Dermis blood vessel endothelial cell (primary cell): ENCODE results near the gene PSTPIP2. TPM values are rescaled to one million over a fixed set of nuclear protein-coding genes. Genes with fewer than 3 reads are reported as not detected.
"Not testable (repeated sequence)": the region's sequence is repeated elsewhere in the genome, so short reads cannot be mapped to it uniquely, and the experiment has no call there.

Experiments
- DNase-seq: peaks from one replicate; pipeline ENCODE4 v3.0.0; 2010
- total RNA-seq: library from RNA; depleted of rRNA; stranded (reverse); fragments of >200 nt; gene quantifications from 2 replicates; pipeline ENCODE4 v1.2.3, GENCODE V29; 2014

PSTPIP2 gene
- total RNA-seq, 1 donor from 2014 or later: 0.68 TPM

DNA sequence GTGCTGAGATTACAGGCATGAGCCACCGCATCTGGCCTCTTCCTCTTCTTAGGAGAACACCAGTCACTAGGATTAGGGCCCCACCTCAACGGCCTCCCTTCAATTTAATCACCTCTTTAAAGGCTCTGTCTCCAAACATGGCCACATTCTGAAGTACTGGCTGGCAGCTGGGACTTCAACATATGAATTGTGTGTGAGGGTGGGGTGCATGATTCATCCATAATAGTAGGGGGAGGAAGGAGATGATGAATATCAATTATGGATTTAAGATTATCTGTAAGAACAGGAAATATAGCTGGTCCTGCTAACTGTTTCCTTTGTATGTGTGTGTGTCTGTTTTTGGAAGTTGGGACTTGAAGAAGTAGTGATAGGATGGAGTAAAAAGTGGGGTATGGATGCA lies 90.2 kb downstream of the PSTPIP2 start:
- DNase-seq: peak; percentile 21

DNA sequence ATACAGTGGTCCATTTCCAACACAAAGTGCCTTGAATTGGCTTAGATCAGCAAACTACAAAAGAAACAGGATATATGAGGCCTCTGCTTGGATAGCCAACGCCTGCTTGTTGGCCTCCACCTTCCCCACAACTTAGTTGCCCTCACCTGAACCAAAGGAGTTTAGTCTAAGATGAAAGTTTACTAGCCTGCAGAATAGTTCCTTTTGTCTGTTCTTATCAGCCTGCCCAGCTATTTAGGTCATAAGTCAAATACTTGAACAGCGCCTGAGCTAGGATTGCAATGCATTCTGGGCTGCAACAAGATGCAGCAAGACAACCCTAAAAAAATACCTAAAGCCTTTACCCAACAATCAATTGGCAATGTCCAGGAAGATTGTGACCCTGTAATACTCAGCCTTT lies 91.8 kb downstream of the PSTPIP2 start:
- no peak for DNase-seq

GRCh38 chr18:45978084-45978483 lies 94.0 kb downstream of the PSTPIP2 start:
- no peak for DNase-seq

- DNase-seq: peak; percentile 15
Observed at GRCh38 chr18:45976974-45977373, 95.1 kb downstream of the PSTPIP2 start.

- no peak for DNase-seq
Observed at GRCh38 chr18:45976566-45976965, 95.5 kb downstream of the PSTPIP2 start.

DNA sequence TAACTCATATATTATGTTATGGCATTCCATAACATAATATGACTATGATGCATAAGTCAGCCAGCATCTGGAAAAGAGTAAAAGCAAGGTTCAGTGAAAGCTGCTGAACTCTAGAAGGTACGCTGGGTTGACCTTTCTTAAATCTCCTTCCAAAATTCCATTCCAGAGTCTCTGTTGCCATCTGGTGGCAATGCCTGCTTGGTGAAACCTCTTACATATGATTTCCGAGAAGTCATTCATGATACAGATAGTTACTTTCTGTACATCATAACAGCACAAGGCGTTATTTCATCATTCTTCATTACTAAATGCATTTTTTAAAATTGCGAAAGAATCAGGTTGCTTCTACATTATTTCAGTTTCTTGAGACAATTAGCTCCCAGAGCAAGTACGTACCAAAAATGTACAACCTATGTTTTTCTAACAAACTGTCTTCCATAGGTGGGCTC lies 97.9 kb downstream of the PSTPIP2 start:
- peak; percentile 77 for DNase-seq

DNA sequence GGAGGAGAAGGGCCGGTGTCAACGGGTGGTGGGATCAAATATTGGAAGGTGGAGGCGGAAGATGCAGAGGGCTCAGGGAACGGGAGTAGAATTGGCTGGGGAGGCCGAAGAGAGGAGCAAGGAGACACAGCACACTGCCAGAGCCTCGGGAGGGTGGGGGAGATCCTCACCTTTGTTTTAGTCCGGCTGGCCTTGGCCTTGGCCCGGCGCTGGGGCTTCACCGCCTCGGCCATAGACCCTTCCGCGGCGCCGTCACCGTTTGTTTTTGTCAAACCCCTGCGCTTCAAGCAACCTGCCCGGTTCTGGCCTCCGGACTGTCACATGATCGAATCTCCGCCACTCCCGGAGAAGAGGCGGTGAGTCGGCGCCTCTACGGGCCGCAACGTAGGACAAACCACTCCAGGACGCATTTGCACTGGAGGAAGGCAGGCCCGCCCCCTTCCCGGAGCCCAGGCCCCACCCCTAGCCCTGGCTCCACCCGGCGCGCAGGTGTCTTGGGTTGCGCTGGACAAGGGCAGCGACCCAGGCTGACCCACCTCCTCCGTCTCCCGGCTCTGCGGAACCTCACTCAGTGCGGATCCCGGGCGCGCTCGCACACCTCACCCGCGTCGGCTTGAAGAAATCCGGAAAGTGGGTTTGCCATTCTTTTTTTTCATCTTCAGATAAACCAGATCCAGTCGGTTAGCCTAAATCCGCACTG lies 104.9 kb downstream of the PSTPIP2 start, which contains the start of gene EPG5:
Gene EPG5, minus strand, starts transcription at position 323 of the 700 bp plus-strand sequence. Its CDS starts 90 bp downstream, at position 233.
- DNase-seq: peak; percentile 97

DNA sequence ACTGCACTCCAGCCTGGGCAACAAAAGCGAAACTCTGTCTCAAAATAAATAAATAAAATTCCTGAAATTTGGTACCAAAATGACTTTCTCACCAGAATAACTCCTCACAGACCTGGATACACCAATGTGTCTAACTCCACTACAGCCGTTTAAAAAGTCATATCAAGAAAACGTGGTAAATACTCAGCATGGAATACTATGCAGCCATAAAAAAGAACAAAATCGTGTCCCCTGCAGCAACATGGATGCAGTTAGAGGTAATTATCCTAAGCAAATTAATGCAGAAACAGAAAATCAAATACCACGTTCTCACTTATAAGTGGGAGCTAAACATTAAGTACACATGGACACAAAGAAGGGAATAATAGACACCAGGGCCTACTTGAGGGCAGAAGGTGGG lies 107.1 kb downstream of the PSTPIP2 start:
- DNase-seq: not testable (repeated sequence)

DNA sequence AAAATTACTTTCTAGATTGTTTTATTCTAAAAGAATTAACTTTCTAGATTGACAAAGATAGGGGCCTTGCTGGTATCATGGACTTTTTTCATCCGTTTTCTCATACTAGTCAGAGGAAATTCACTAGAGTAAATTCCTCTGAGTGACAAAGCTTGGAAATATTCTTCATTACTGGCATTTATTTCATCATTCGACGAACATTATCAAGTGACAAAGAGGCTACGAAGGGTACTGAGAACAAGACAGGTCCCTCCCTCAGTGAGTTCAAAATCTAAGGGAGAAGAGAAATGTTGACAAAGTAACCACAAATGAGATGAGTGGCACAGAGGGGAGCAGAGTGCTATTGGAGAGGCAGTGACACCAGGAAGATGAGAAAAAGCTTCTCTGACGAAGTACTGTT lies 109.2 kb downstream of the PSTPIP2 start:
- DNase-seq: no peak

- peak; percentile 27 for DNase-seq
Observed at GRCh38 chr18:45962461-45962860, 109.6 kb downstream of the PSTPIP2 start.

GRCh38 chr18:45959484-45959883 lies 112.6 kb downstream of the PSTPIP2 start:
- DNase-seq: not testable (repeated sequence)

GRCh38 chr18:45958730-45959129 lies 113.3 kb downstream of the PSTPIP2 start:
- no peak for DNase-seq

GRCh38 chr18:45958027-45958426 lies 114.0 kb downstream of the PSTPIP2 start:
- DNase-seq: no peak

DNA sequence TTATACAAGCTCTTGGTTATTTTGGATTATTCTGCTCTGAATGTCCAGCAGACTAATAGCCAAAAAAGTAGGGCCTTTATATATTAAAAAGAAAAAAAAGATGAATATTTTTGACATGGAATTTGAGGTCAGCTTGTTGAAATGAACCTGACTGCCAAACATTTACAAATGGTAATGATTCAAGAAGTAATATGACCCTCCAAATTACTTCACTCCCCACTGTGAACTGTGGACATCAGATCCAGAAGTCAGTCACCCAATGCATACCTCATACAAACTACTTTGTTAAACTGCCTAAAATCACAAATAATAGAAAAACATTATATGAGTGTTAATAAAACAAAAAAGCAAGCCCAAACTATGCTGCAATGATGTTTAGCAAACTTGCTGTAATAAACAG lies 115.0 kb downstream of the PSTPIP2 start:
- no peak for DNase-seq

DNA sequence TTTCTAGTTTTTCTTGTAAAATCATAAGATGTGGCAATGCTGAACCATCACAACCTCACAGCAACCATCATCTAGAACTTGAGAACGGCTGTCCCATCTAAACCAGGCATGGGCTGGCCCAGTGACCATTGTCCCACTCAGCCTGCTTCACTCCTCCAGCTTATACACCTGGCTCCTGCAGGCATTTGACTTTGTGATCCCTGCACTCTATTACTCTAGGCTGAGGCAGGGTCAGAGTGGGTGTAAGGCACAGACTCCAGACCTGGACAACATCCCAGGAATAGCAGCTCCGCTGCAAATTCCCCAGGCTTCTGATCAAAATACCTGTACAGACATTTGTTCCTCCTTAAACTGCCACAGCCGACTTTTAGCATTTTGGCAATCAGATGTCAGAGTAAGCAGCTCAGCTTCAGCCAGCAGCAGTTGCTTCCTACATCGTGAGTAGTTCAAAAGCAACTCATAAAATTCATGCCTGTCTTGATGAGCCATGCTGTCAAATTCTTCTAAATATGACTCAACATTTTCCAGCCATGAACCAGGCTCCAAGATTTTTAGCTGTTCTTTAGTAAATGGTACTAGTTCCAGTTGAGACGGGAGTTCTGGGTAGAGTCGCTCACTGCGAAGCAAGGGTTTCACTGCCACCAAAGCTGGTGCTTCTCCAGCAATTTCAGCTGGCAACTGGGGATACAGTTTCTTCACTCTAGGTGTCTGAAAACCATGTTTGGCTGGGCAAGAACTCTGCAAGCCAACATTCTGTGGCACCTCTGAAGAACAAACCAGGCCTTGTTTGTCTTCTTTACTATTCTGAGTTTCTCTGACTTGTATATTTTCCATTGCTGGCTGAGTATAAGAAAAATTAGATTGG lies 117.8 kb downstream of the PSTPIP2 start:
- peak; percentile 26 for DNase-seq

- DNase-seq: peak; percentile 60
Observed at GRCh38 chr18:45951016-45951714, 120.9 kb downstream of the PSTPIP2 start.

- DNase-seq: no peak
Observed at GRCh38 chr18:45945669-45946068, 126.4 kb downstream of the PSTPIP2 start.

DNA sequence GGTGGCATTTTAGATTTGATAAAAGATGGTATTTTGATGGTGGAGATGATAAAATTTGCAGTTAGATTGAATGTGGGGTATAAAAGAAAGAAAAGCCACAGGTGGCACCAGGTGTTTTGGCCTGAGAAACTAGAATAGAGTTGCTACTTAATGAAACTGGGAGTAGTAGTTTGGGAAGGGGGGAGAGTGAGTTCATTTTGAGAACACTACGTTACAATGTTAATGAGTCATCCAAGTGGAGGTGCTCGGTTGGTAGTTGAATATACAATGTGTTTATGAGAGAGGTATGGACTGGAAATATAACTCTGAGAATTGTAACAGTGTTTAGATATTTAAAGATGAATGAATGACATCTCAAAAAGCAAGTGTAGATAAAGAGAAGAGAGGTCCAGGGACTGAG lies 131.3 kb downstream of the PSTPIP2 start:
- DNase-seq: no peak

GRCh38 chr18:45939236-45939635 lies 132.8 kb downstream of the PSTPIP2 start:
- no peak for DNase-seq

DNA sequence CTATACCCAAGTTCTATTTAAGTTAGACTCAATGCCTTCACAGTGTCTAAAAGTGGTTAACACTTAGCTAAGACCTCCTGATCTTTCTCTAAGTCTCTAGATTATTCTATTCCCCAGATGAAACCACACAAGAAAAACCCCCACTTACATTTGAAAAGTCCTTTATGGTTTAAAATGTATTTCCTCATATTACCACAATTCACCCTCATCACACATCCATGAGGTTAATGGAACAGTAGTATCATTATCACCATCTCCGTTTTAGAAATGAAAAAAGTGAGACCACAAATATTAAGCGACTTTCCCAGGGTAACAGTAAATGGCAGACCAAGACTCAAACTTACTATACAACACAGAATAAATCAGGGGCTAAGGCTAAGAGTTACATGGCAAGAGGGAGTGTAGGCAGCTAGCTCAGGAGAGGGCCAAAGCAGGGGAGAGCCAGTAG lies 133.5 kb downstream of the PSTPIP2 start:
- DNase-seq: no peak

GRCh38 chr18:45935591-45936335 lies 136.3 kb downstream of the PSTPIP2 start:
- no peak for DNase-seq
